CD4-positive, alpha-beta T cell treated with Interleukin-4 for 1 hour (primary cell): ENCODE data around the gene ANKRD42.

Experiments used
- DNase-seq, 2 donors: peaks; one replicate each; pipeline ENCODE4 v3.0.0-alpha.2; 2020 to 2022

ANKRD42 gene

DNA sequence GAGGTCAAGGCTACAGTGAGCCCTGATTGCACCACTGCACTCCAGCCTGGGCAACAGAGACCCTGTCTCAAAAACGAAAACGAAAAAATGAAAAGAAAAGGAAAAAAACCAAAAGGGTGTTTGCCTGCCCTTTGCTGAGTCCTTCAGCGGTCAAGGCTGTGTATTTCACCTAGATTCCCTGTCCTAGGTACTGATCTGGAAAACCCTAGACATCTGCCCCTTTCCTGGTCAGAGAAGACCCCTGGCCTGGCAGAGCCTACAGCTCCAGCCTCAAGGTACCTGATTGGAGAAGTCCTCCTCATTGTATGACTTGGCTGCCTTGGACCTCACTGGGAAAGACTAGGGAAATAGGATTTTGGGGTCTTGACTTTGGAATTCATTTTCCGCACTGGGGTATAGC is 100.7 kb downstream of the ANKRD42 start:
- no peak for DNase-seq
